ENCODE results near the gene ADIPOR2. TPM values are rescaled to one million over a fixed set of nuclear protein-coding genes. Genes with fewer than 3 reads are reported as not detected.

ADIPOR2 gene
- total RNA-seq, 1 donor from 2014 or later, result 31.0 TPM

- no peak for DNase-seq (ENCODE audit: low read depth in 2 of 2)
Observed at GRCh38 chr12:1797991-1798640, 107.2 kb downstream of the ADIPOR2 start.

GRCh38 chr12:1798641-1799020 is 107.8 kb downstream of the ADIPOR2 start:
- no peak for DNase-seq (ENCODE audit: low read depth in 2 of 2)

GRCh38 chr12:1799051-1799881 is 108.4 kb downstream of the ADIPOR2 start:
- DNase-seq (ENCODE audit: low read depth in 2 of 2), result no peak

GRCh38 chr12:1799882-1800400 is 109.1 kb downstream of the ADIPOR2 start:
- no peak for DNase-seq (ENCODE audit: low read depth in 2 of 2)

GRCh38 chr12:1800401-1801302 is 109.8 kb downstream of the ADIPOR2 start:
- no peak for DNase-seq (ENCODE audit: low read depth in 2 of 2)

GRCh38 chr12:1801303-1801975 is 110.6 kb downstream of the ADIPOR2 start:
- DNase-seq (ENCODE audit: low read depth in 2 of 2), result no peak

GRCh38 chr12:1803736-1804135 is 112.9 kb downstream of the ADIPOR2 start:
- DNase-seq (ENCODE audit: low read depth in 2 of 2), result no peak

GRCh38 chr12:1804545-1805332 is 113.9 kb downstream of the ADIPOR2 start:
- peak; percentile 89 to 93 for DNase-seq (ENCODE audit: low read depth in 2 of 2)

- no peak for DNase-seq (ENCODE audit: low read depth in 2 of 2)
Observed at GRCh38 chr12:1805441-1806081, 114.7 kb downstream of the ADIPOR2 start.

- DNase-seq (ENCODE audit: low read depth in 2 of 2), result no peak
Observed at GRCh38 chr12:1806301-1807086, 115.6 kb downstream of the ADIPOR2 start.

GRCh38 chr12:1807087-1807860 is 116.4 kb downstream of the ADIPOR2 start:
- DNase-seq (ENCODE audit: low read depth in 2 of 2), result no peak

GRCh38 chr12:1808036-1808797 is 117.3 kb downstream of the ADIPOR2 start:
- no peak for DNase-seq (ENCODE audit: low read depth in 2 of 2)

- DNase-seq (ENCODE audit: low read depth in 2 of 2), result no peak
Observed at GRCh38 chr12:1808798-1809480, 118.1 kb downstream of the ADIPOR2 start.

- no peak for DNase-seq (ENCODE audit: low read depth in 2 of 2)
Observed at GRCh38 chr12:1809591-1810190, 118.8 kb downstream of the ADIPOR2 start.

GRCh38 chr12:1810201-1810930 is 119.5 kb downstream of the ADIPOR2 start:
- peak in 1 of 2 donors; percentile 69 for DNase-seq (ENCODE audit: low read depth in 2 of 2)

- DNase-seq (ENCODE audit: low read depth in 2 of 2), result no peak
Observed at GRCh38 chr12:1810931-1811280, 120.0 kb downstream of the ADIPOR2 start.

All from lung microvascular endothelial cell (primary cell).